A549 (cell line): ENCODE results near the gene ELF4.

Experiments
- CTCF ChIP-seq: fragments of >200 bp; sonication (Bioruptor Twin); formaldehyde crosslinking; IDR thresholded peaks from 3 replicates; pipeline ENCODE4 v1.5.1; 2016
- HMGXB4 ChIP-seq: fragments of 250-450 bp; sonication (Bioruptor Pico); IDR thresholded peaks from 2 replicates; pipeline ENCODE4 v1.5.0; 2021; ENCODE audit warnings: mild to moderate bottlenecking, moderate library complexity, borderline replicate concordance
- MAFK ChIP-seq: fragments of 450-650 bp; IDR thresholded peaks from 2 replicates; pipeline ENCODE4 v1.6.1; 2014; ENCODE audit not compliant: partially characterized antibody
- MAX ChIP-seq: IDR thresholded peaks from 2 replicates; pipeline ENCODE4 v1.6.1; 2012
- POLR2A ChIP-seq: IDR thresholded peaks from 2 replicates; pipeline ENCODE4 v1.6.1; 2012; ENCODE audit warnings: mild to moderate bottlenecking, low read length
- REST ChIP-seq: fragments of 200-600 bp; sonication (generic); IDR thresholded peaks from 2 replicates; pipeline ENCODE4 v1.6.1; 2016; ENCODE audit warnings: antibody characterized with exemption, mild to moderate bottlenecking, moderate library complexity
- SMC3 ChIP-seq: fragments of >200 bp; sonication (Bioruptor Twin); formaldehyde crosslinking; IDR thresholded peaks from 3 replicates; pipeline ENCODE4 v1.6.1; 2018; ENCODE audit warnings: inconsistent platforms
- USF2 ChIP-seq: fragments of 450-650 bp; IDR thresholded peaks from 2 replicates; pipeline ENCODE4 v1.6.1; 2014; ENCODE audit warnings: antibody characterized with exemption

GRCh38 chrX:130039847-130040246 is 70.5 kb downstream of the ELF4 start:
- TF ChIP-seq CTCF (no peak), POLR2A (no peak), USF2 (no peak), MAX (no peak), MAFK (no peak), SMC3 (no peak), HMGXB4 (CRISPR knock-in tag) (no peak), REST (no peak)
